ENCODE data around the gene EYA4. TPM values are rescaled to one million over a fixed set of nuclear protein-coding genes. Genes with fewer than 3 reads are reported as not detected.

EYA4 gene
- total RNA-seq, 4 donors from 2014 or later, result 1.4 to 3.1 (median 1.6) TPM

DNA sequence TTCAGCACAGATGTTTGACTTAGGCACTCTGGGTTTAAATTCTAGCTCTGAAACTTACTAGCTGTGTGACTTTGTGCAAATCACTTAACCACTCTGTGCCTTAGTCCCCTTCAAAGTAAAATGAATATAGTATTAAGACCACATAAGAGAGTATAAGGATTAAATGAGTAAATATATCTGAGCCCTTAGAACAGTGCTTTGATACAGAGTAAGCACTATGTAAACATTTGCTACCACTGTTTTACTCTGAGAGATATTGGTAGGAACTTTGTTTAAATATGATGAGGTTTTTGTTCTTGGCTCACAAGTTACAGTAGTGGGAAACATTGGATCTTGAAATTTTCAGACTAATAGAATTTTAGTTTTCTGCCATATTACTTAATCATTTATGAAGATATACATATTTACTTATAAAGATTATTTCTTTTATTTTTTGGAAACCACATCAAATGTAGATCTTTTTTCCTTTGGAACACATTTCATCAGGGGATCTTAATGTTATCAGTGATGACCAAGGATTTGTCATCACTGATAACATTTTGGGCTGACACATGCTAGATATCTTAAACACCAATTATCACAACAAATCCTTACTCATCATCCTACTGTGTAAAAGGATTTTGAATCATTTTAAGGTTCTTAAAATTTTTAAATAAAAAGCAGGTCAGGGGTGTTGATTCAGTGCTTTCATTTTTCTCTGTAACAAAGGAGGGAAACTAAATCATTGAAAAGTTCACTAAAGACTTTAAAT is 226.2 kb downstream of the EYA4 start:
- H3K4me1 ChIP-seq, result no peaks in the 10 kb centered on the region
- no peak for ATAC-seq
- no peaks in the 10 kb centered on the region for H3K27me3 ChIP-seq
- no peak overlapping the region for H3K27ac ChIP-seq
- TF ChIP-seq EP300 (IDR thresholded peaks at IDR 0.05) (no peak), POLR2A (IDR thresholded peaks at IDR 0.05) (no peak), POLR2AphosphoS5 (IDR thresholded peaks at IDR 0.05) (no peak)
- TF ChIP-seq, protein P1, sequence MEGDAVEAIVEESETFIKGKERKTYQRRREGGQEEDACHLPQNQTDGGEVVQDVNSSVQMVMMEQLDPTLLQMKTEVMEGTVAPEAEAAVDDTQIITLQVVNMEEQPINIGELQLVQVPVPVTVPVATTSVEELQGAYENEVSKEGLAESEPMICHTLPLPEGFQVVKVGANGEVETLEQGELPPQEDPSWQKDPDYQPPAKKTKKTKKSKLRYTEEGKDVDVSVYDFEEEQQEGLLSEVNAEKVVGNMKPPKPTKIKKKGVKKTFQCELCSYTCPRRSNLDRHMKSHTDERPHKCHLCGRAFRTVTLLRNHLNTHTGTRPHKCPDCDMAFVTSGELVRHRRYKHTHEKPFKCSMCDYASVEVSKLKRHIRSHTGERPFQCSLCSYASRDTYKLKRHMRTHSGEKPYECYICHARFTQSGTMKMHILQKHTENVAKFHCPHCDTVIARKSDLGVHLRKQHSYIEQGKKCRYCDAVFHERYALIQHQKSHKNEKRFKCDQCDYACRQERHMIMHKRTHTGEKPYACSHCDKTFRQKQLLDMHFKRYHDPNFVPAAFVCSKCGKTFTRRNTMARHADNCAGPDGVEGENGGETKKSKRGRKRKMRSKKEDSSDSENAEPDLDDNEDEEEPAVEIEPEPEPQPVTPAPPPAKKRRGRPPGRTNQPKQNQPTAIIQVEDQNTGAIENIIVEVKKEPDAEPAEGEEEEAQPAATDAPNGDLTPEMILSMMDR (IDR thresholded peaks at IDR 0.05), result no peak
- no peaks in the 10 kb centered on the region for H3K36me3 ChIP-seq
- no peak overlapping the region for H3K4me3 ChIP-seq
- no peaks in the 10 kb centered on the region for H3K9me3 ChIP-seq

DNA sequence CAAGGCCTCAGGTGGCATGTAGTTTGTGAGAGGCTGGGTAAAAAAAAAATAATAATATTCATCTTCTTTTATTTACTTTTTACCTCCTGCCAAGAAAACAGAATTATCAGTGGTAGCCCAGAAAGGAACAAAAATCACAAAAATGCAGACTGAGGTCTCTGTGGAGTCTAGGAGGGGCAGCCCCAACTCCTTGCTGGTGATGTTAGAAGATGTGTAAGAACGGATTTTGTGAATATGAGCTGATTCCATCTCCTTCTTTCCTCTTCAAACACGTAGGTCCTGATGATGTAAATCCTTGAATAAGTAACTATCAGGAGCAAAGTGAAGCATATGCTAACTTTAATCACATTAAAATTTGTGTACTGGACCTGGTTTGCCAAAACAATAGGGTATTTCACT is 226.8 kb downstream of the EYA4 start:
- WGBS, 2 donors (ENCODE audit: low coverage in 1 of 2), result 65 to 79% methylated on average over 2 of the region's 2 CpGs
- no peak for ATAC-seq
- Histone ChIP-seq H3K27me3 (no peaks in the 10 kb centered on the region), H3K9me3 (no peaks in the 10 kb centered on the region), H3K4me1 (no peaks in the 10 kb centered on the region), H3K27ac (no peak overlapping the region), H3K36me3 (no peaks in the 10 kb centered on the region), H3K4me3 (no peak overlapping the region)
- TF ChIP-seq EP300 (IDR thresholded peaks at IDR 0.05) (no peak), POLR2AphosphoS5 (IDR thresholded peaks at IDR 0.05) (no peak), POLR2A (IDR thresholded peaks at IDR 0.05) (no peak)
- TF ChIP-seq, protein P1 (IDR thresholded peaks at IDR 0.05), result no peak

DNA sequence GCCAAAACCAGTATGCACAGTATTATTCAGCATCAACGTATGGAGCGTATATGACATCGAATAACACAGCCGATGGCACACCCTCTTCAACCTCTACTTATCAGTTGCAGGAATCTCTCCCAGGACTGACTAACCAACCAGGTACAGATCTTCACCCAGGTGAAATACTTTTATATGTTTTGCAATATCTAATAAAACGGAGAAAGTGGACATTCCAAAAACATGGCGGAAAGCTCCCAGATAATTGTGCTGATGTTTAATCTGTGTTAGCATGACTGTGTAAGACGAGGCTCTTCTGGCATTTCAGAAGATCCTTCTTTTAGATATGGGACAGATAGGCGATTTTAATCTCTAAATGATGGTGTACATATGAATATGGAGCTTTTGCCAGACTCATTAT is 227.4 kb downstream of the EYA4 start:
- 86% methylated on average over 8 of the region's 8 CpGs for WGBS, 2 donors (ENCODE audit: low coverage in 1 of 2)
- no peak for ATAC-seq
- H3K27ac ChIP-seq, result no peak overlapping the region

DNA sequence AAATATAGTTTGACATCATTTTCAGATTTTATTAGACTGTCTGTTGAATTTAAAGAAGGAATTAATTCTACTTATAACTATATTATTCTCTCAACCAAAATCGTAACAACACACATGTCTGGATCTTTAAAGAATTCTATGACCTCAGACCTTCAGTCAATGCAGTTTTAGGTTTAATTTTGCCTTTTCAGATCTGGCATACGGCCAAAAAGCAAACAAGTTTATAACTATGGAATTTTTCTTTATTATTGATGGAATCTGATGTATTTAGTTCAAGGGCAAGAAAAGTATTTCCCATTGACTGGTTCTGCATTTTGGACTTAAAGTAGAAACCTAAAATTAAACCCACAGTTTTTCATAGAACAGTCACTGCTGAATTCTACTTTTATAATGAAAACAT is 233.4 kb downstream of the EYA4 start:
- ATAC-seq, result no peak
- no peaks in the 10 kb centered on the region for H3K9me3 ChIP-seq
- WGBS, 2 donors (ENCODE audit: low coverage in 1 of 2), result 48 to 55% methylated on average over 2 of the region's 2 CpGs

More for the DNA sequence above, 227.4 kb downstream of the EYA4 start:
- no peaks in the 10 kb centered on the region for H3K4me1 ChIP-seq
- H3K4me3 ChIP-seq, result no peak overlapping the region
- TF ChIP-seq POLR2AphosphoS5 (IDR thresholded peaks at IDR 0.05) (no peak), POLR2A (IDR thresholded peaks at IDR 0.05) (no peak), EP300 (IDR thresholded peaks at IDR 0.05) (no peak)
- TF ChIP-seq, protein P1 (IDR thresholded peaks at IDR 0.05), result no peak
- no peaks in the 10 kb centered on the region for H3K36me3 ChIP-seq
- H3K27me3 ChIP-seq, result no peaks in the 10 kb centered on the region
- no peaks in the 10 kb centered on the region for H3K9me3 ChIP-seq

DNA sequence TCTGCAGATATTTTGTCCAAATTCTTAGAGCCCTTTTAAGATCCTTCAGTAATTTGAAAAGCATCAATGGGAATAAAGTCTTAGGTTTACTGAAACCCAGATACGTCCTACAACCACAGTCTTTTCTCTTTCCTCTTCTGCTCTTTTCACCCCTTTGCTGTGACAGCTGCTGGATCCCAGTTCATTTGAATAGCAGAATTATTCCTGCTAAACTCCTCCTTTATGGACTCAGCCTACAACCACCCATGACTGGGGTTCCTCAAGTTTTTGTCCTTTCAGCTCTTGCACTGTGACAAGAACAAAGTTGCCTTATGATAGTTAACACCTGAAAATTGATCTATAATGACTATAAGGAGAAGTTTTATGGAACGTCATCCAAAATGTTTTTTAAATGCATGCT is 237.5 kb downstream of the EYA4 start:
- ATAC-seq, result no peak
- Histone ChIP-seq H3K36me3 (no peaks in the 10 kb centered on the region), H3K9me3 (no peaks in the 10 kb centered on the region), H3K4me1 (no peaks in the 10 kb centered on the region), H3K27ac (no peak overlapping the region), H3K27me3 (no peaks in the 10 kb centered on the region), H3K4me3 (no peak overlapping the region)
- TF ChIP-seq EP300 (IDR thresholded peaks at IDR 0.05) (no peak), POLR2AphosphoS5 (IDR thresholded peaks at IDR 0.05) (no peak), POLR2A (IDR thresholded peaks at IDR 0.05) (no peak)
- TF ChIP-seq, protein P1 (IDR thresholded peaks at IDR 0.05), result no peak
- WGBS, 2 donors (ENCODE audit: low coverage in 1 of 2), result 68 to 74% methylated on average over 2 of the region's 2 CpGs

More for the DNA sequence above, 233.4 kb downstream of the EYA4 start:
- H3K27ac ChIP-seq, result no peak overlapping the region
- TF ChIP-seq POLR2A (IDR thresholded peaks at IDR 0.05), result no peak
- TF ChIP-seq, protein P1 (IDR thresholded peaks at IDR 0.05), result no peak
- no peak for TF ChIP-seq EP300 (IDR thresholded peaks at IDR 0.05)
- no peaks in the 10 kb centered on the region for H3K36me3 ChIP-seq
- H3K27me3 ChIP-seq, result no peaks in the 10 kb centered on the region
- H3K4me1 ChIP-seq, result no peaks in the 10 kb centered on the region
- H3K4me3 ChIP-seq, result no peak overlapping the region
